WERI-Rb-1 (cell line): ENCODE measurements around the gene FNBP1.

Source experiments
- DNase-seq: peaks from one replicate; pipeline ENCODE4 v3.0.0-alpha.2; 2020
- H3K27ac ChIP-seq: fragments of 250-450 bp; sonication (Bioruptor Pico); 2 replicates; pipeline ENCODE4 v1.5.1; 2020; ENCODE audit warnings: mild to moderate bottlenecking, moderate library complexity
- H3K27me3 ChIP-seq: fragments of 250-450 bp; sonication (Bioruptor Pico); 2 replicates; pipeline ENCODE4 v1.5.1; 2021; ENCODE audit warnings: mild to moderate bottlenecking, low read depth, moderate library complexity; ENCODE audit not compliant: insufficient read depth, severe bottlenecking
- H3K36me3 ChIP-seq: fragments of 250-450 bp; sonication (Bioruptor Pico); 2 replicates; pipeline ENCODE4 v1.5.1; 2020; ENCODE audit warnings: mild to moderate bottlenecking, moderate library complexity
- H3K4me3 ChIP-seq: 2 replicates; pipeline ENCODE4 v1.5.1; 2011; ENCODE audit warnings: low read depth, mild to moderate bottlenecking, control low read depth, low read length
- H3K9me3 ChIP-seq: fragments of 250-450 bp; sonication (Bioruptor Pico); 2 replicates; pipeline ENCODE4 v1.5.1; 2021; ENCODE audit warnings: mild to moderate bottlenecking, moderate library complexity; ENCODE audit not compliant: severe bottlenecking
- CTCF ChIP-seq: IDR thresholded peaks from 2 replicates; pipeline ENCODE4 v1.5.1; 2011; ENCODE audit warnings: low read depth, mild to moderate bottlenecking, control low read depth, inconsistent platforms, low read length

Gene FNBP1

GRCh38 chr9:130027533-130028365 lies 15.2 kb downstream of the FNBP1 start:
- TF ChIP-seq CTCF, result no peak
- no peak overlapping the region for H3K27ac ChIP-seq

GRCh38 chr9:130026583-130027340 lies 16.2 kb downstream of the FNBP1 start:
- Histone ChIP-seq H3K27ac (no peak overlapping the region), H3K36me3 (no peaks in the 10 kb centered on the region), H3K9me3 (no peaks in the 10 kb centered on the region), H3K4me3 (no peak overlapping the region), H3K27me3 (no peaks in the 10 kb centered on the region)
- TF ChIP-seq CTCF, result no peak
- no peak for DNase-seq

More at GRCh38 chr9:130027533-130028365, 15.2 kb downstream of the FNBP1 start:
- Histone ChIP-seq H3K4me3 (no peak overlapping the region), H3K36me3 (no peaks in the 10 kb centered on the region), H3K27me3 (no peaks in the 10 kb centered on the region), H3K9me3 (no peaks in the 10 kb centered on the region)
- DNase-seq, result no peak

- Histone ChIP-seq H3K36me3 (no peaks in the 10 kb centered on the region), H3K27me3 (no peaks in the 10 kb centered on the region), H3K27ac (no peak overlapping the region), H3K9me3 (no peaks in the 10 kb centered on the region), H3K4me3 (no peak overlapping the region)
- TF ChIP-seq CTCF, result no peak
- DNase-seq, result no peak
Measured at GRCh38 chr9:130024597-130024994, 18.4 kb downstream of the FNBP1 start.

GRCh38 chr9:130023994-130024596 lies 18.9 kb downstream of the FNBP1 start:
- Histone ChIP-seq H3K4me3 (no peak overlapping the region), H3K27me3 (no peaks in the 10 kb centered on the region), H3K36me3 (no peaks in the 10 kb centered on the region), H3K9me3 (no peaks in the 10 kb centered on the region), H3K27ac (no peak overlapping the region)
- DNase-seq, result no peak
- TF ChIP-seq CTCF, result no peak

- no peak for DNase-seq
- H3K27me3 ChIP-seq, result no peaks in the 10 kb centered on the region
- no peaks in the 10 kb centered on the region for H3K36me3 ChIP-seq
- no peaks in the 10 kb centered on the region for H3K9me3 ChIP-seq
- TF ChIP-seq CTCF, result no peak
- H3K4me3 ChIP-seq, result no peak overlapping the region
- no peak overlapping the region for H3K27ac ChIP-seq
Measured at GRCh38 chr9:130023144-130023787, 19.7 kb downstream of the FNBP1 start.
